ENCODE data around the gene H2BK1.

H2BK1 gene

DNA sequence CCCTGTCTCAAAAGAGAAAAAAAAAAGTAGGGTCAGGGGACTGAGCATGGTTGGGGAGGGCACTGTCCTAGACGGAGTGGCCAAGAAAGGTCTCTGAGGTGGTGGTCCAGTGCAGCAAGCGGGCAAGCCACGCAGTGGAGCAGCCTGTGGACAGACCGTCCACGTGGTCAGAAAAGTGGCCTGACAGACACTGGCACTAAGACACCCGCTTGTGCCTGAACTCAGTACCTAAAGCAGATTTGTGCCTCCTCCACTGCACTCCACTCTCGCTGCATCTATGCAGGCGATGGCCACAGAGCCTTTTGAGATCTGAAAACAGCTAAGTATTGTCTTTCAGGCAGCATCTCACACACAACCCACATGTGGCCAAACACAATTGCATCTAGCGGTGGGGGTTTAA lies 32.1 kb downstream of the H2BK1 start:
- DNase-seq (ENCODE audit: low read depth) = no peak

DNA sequence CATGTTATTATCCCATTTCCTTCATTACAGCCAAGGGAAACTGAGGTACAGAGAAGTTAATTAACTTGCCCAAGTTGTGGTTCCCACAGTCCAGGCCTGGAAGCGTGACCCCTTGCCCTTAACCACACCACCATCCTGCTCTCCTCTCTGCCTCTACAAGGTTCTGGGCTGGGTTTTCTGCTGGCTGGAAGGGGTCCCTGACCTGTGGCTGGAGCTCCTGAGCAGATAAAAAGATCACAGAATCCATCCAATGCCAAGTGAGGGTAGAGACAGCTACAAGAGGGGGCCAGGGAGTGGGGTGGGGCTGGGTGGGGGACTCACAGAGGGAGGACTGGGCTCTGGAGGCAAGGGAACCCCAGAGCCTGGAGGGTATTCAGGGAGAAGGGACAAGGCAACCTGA lies 33.0 kb downstream of the H2BK1 start:
- DNase-seq (ENCODE audit: low read depth) = no peak

DNA sequence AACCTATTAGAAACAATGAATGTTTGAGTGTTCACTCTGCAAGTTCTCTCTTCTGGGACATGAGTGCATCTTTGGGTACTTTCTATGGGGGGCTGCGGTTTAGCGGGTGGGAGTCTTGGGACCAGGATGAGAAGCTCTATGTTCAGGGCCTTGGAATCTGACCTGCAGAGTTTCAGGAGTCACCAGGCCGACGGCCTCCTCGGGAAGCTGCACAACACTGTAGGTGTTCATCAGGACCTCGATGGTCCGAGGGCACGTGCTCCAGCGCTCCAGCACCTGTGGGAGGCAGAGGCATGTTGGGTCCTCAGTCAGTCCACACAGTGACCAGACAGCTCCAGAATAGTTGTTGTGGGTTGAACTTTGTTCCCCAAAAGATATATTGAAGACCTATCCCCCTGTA lies 33.9 kb downstream of the H2BK1 start:
- DNase-seq (ENCODE audit: low read depth) = no peak

DNA sequence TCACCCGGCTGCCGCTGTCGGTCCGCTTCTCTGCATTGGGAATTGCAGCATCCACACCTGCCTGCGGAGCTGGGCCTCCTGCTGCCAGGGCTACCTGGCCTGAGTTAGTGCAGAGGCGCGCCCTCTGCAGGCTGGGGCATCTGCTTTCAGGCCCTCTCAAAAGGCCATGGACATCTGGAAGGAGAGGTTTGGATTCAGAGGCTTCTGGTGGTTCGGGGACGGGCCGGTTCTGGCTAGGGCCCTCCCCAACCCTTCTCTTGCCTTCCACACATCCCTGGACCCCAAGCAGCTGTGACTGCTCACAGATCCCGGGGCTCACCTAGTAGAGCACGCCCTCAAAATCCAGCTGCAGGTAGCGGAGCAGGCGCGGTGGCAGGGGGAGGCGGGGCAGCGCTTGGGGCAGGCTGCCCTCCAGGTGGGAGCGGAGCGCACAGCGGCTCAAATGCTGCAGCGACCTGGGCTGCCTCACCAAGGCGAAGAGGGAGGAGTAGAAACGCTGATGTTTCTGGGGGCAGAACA lies 34.4 kb downstream of the H2BK1 start:
- no peak for DNase-seq (ENCODE audit: low read depth)

DNA sequence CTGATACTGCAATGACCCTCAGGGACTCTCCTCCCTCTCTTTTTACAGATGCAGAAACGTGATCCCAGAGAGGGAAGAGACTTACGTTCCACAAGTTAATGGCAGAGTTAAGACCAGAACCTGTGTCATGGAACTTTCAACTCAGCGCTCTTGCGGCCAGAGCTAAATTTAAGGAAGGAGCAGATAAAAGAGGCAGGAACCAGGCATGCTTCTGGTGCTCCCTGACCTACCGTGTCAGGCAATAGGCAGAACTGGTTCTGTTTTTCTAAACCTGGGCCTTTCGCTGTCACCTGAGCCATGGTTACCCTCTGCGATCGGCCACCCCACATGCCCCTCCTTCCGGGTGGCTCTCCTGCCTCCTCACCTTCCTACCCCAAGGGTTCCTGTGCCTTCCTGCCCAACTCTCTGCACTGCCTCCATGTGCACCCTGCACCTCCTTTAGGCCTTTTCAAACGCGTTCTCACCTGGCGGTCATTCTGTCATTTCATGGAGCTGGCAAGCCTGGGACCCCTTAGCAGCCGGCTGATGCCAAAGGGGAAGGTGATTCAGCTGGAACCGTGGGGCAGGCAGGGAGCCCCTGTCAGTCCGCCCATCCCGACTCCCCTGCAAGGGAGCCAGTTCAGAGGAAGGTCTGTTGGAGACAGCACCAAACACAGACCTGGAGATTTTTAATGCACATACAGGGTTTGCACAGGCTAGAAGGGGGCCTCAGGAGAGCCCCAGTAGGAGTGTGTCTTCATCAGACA lies 35.1 kb downstream of the H2BK1 start:
- DNase-seq (ENCODE audit: low read depth) = no peak

DNA sequence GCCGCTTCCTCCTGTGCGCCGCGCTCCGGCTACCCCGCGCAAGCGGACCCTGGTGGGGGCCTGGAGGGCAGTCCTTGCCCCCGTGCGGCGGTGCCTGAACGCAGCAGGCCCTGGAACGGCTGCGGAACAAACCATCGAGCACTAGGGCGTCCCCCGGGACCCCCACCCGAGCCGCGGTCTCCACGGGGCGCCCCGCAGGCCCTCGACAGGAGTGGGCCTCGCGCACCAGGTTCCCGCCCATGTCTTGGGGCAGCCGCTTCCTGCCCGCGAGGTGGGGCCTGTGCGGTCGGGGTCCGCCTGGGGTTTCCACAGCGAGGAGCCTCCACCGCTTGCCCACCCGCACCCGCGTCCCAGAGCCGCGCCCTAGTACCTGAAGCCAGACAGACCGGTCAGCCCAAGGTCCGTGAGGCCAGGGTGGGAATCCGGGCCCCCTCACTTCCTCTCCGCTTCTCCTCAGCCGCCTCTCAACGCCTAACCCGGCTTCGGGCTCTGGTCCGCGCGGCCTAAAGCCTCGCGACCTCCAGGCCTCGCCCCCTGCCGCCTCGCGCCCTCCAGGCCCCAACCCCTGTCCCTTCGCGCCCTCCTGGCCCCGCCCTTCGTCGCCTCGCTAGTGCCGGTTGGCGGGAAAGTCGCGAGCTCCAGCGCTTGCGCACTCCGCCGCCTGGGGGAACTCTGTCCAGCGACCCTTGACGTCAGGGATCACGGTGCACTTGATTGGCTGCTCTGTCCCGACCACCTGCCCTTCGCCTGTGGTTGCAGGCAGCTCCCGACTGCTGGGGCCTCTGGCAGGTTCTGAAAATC lies 35.8 kb downstream of the H2BK1 start:
- no peak for DNase-seq (ENCODE audit: low read depth)

DNA sequence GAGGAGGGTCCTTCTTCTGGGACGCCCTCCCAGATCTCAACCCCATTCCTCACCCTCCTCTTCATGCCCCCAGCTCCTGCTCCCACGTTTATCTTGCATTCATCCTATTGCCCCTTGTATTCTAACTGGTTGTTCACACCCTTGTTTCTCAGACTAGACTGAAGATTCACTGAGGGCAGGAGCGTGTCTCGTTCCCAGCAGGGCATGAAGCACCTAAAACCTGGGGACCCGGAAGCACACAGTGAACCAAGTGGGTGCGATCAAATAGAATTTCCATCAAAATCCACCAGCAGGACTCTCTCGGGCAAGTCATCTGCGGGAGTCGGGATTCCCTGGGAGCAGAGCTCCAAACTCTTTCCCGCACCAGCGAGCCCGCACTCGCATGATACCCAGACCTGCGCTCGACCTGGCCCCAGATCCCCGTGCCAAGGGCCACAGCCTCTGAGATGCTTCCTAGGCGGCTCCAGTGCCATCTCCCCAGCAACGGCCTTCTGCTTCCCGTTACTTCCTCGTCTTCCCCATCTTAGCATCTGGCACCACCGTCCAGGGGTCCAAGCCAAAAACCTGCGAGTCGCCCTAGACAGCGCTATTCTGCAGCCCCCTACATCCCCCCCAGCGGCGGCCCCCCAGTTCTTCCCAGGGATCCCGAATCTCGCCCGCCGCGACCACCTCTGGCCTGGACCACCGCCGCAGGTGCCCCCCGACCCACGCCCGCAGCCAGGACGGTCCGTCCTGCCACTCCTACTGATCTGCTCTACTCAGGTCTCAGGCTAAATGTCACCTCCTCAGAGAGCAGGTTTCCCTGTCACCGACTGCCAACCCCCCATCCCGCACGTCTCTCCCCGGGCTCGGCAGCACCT lies 36.7 kb downstream of the H2BK1 start:
- DNase-seq (ENCODE audit: low read depth) = no peak

DNA sequence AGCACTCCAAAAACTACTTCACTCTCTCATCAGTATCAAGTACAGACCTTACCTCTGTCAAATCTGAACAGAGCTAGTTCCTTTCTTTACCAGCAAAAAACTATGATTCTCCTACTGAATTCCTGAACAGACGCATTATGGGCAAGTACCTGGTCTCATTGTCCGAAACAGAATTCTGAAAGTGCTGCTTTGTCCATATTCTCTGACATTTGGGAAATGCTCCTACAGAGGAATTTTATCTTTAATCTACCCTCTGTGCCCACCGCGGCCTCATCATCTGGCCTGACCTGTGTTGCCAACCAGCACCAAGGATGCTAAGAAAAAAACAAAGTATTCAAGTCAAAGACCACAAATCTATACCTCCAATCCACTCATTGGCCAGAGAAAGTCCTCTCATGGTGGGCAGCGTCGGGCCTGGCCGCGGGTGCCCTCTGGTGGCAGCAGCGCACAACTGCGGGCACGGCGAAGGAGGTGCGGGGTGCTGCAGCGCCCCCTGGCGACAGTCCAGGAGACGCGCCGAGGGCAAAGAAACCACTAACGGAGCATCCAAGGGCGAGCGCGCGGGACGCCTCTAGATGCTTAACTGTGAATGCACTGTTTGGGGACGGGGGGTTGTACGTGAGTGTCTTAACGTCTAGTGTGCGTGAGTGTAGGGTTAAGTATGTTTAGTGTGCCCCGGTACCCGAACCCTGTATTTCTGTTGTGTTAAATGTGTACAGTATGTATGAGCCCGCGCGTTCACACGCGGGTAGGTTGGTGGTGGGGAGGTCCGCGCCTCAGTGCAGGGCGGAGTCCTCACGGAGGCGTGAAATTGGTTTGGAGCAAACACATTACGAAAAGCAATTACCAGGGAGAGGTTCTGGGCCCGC lies 37.8 kb downstream of the H2BK1 start:
- DNase-seq (ENCODE audit: low read depth) = peak; percentile 60

DNA sequence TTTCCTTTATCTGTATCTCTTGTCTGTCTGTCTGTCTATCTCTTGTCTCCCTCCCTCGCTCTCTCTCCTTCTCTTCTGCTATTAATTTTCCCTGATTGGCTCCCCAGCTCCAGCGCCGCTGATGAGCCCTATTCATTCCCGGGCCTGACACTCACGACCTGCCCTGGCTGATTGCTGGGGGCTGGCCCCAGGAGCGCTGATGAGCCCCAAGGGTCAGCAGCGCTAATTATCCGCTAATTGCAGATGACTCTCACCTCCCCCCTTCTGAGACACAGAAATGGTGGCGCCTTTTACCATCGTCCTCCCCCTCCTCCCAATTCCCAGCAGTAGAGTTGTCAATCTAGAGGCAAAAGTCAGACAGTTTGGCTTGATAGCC lies 41.5 kb downstream of the H2BK1 start:
- DNase-seq (ENCODE audit: low read depth) = no peak

DNA sequence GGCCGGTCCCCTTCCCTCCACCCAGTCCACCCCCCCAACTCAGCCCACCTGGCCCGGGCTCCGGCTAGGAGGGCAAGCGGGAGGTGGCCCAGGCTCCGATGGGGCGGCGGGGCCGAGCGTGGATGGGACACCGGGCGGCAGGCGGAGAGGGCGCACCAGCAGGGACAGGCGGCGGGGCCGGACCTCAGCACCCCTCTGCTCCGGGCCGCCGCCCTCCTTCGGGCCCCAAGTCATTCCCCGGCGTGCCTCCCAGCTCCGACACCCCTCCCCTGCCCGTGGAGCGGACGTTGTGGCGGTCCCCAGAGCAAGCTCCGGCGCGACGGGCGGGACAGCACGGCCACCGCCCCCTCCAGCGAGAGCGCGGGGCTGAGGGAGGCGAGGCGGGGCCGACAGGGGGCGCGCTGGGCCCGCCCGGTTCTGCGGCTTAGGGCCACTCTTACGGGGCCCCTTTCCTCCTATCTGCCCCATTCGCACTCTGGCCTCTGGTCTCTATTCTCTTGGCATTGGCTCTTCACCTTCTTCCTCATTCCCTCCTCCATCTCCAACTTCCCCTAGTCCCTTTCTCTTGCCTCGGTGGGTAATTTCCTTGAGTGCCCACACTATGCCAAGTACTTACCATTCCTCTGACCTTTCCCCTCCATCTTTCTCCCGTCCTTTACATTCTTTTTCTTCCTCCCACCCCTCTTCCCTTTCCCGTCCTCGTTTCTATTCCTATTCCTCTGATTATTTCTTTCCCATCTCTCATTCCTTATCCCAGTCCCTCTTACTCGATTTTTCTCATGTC lies 42.1 kb downstream of the H2BK1 start:
- DNase-seq (ENCODE audit: low read depth) = peak; percentile 29

DNA sequence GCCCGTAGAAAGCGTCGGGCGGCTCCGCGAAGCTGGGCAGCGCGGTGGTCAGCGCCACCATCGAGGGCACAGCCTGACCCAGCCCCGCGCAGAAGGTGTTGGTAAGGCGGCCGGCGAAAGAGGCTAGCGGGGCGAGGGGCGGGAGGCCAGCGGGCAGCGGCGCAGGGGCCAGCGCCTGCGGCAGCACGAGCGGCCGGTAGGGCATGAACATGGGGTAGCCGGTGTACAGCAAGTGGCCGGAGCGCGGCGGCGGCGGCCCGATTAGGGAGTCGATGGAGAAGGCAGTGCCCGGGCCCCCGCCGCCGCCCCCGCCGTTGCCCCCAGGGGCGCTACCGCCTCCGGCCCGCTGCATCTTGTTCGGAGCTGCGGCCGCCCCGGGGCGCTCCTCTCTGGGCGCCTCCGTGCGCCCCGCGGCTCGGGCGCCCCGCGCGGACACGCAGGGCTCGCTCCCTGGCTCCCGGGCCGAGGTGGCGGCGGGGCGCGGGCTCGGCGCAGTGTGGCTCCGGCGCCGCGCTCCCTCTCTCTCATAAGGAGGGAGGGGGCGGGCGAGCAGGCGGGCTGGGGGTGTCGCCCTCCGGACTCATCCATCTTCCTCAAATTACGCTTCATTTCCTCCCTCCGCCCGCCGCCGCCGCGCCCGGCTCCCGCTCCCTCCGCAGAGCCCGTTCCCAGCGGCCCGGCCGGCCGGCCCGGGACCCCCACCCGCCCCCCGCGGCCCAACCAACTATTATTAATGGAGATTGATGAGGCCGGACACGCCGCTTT lies 42.9 kb downstream of the H2BK1 start, which contains the start of gene GBX1:
Gene GBX1 (minus strand): TSS at position 498 of the 765 bp plus-strand sequence. CDS start 146 bp downstream, at position 352.
- no peak for DNase-seq (ENCODE audit: low read depth)

DNA sequence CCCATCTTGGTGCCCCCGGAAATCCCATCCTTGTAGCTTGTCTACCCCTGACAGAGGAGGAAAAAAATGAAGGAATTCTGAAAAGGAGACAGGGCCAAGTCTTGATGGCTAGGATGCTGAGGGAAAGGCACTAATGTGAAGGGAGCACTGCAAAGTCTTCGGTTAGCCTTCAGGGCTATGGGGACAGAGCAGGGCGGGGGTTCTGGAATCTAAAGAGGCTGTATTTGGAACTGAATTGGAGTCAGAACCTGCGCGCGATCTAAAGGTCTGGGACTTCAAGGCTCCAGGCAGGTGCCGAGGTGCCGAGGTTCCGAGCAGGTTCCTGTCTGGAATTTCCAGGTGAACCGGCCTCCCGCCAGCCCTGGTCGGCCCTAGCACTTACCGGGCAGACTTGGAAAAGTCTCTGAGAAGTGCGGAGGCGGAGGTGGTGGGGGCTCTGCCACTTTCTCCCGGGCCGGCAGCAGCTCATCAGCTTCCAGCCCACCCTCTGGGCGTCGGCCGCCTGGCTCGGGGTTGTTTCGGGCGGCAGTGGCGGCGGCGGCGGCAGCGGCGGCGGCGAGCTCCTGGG lies 43.6 kb downstream of the H2BK1 start:
- DNase-seq (ENCODE audit: low read depth) = no peak

DNA sequence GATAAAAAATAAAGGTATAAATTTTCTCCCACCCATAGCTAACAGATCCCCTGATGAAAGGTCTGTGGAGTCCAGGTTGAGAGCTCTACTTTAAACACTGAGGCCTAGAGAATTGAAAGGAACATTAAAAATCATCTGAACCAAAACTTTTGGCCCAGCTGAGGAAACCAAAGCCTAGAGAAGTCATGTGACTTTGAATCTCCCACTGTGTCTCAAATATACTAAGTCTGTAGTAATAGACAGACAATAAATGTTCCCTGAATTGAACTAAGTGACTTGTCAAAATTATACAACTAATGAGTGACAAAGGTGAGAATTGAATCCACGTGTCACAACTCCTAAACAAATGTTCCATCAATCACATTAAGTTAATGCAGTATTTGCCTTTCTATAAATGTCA lies 48.5 kb downstream of the H2BK1 start:
- no peak for DNase-seq (ENCODE audit: low read depth)
